Skeletal muscle cell (primary cell): ENCODE data around the gene ENO2.
"Not testable (repeated sequence)": the region's sequence is repeated elsewhere in the genome, so short reads cannot be mapped to it uniquely, and the experiment has no call there.

Source experiments
- DNase-seq: peaks from one replicate; pipeline ENCODE4 v3.0.0-alpha.2; 2010; ENCODE audit warnings: low read depth
- H3K4me3 ChIP-seq: 2 replicates; pipeline ENCODE4 v1.5.1; 2011; ENCODE audit warnings: low read depth, mild to moderate bottlenecking, control low read depth, low read length, moderate library complexity

ENO2 gene

DNA sequence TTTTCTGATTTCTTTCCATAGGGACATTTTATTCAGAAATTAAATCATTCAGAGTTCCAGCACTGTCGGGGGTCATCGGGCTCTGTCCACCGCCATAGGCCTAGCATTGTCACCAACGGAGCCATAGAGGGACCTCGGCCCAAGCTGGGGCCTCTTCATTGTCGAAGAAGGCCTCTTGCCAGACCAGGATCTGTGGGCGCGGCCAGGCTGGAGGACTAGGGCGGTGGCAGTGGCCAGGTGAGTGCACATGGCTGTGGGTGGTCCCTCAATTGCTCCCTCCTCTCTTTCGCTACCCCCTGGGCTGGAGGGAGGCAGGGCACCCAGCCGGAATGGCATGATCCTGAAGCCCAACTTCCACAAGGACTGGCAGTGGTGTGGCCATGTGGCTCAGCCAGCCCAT, 30.7 kb upstream of the ENO2 start:
- DNase-seq = no peak

DNA sequence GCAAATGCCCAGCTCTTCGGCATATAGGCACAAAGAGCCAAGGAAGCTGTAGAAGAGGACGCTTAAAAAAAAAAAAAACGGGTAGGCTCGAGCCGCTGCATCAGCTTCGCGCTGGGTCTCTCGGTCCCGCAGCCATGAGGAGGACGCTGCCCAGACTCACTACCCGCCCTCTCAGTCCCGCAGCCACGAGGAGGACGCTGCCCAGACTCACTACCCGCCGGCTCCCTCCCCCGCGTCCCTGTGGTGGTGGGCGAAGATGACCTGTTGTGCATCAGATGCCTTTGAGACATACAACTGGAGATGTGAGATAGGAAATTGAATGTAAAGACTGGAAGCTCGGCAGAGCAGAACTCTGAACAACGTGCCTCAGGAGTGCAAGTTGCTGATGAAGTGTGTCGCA, 29.8 kb upstream of the ENO2 start:
- no peak overlapping the region for H3K4me3 ChIP-seq
- DNase-seq = no peak

More for the DNA sequence above, 30.7 kb upstream of the ENO2 start:
- H3K4me3 ChIP-seq = no peak overlapping the region

DNA sequence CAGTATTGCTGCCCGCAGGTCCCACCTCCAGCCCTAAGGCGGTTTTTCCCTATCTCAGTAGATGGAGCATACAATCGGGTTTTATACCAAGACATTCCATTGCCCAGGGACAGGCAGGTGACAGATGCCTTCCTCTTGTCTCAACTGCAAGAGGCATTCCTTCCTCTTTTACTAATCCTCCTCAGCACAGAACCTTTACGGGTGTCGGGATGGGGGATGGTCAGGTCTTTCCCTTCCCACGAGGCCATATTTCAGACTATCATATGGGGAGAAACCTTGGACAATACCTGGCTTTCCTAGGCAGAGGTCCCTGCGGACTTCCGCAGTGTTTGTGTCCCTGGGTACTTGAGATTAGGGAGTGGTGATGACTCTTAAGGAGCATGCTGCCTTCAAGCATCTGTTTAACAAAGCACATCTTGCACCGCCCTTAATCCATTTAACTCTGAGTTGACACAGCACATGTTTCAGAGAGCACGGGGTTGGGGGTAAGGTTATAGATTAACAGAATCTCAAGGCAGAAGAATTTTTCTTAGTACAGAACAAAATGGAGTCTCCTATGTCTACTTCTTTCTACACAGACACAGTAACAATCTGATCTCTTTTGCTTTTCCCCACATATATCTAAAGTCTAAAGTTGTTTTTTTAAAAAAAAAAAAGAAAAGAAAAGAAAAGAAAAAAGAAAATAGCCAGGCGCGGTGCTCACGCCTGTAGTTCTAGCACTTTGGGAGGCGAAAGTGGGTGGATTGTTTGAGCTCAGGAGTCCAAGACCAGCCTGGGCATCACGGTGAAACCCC, 28.0 kb upstream of the ENO2 start:
- not testable (repeated sequence) for DNase-seq

DNA sequence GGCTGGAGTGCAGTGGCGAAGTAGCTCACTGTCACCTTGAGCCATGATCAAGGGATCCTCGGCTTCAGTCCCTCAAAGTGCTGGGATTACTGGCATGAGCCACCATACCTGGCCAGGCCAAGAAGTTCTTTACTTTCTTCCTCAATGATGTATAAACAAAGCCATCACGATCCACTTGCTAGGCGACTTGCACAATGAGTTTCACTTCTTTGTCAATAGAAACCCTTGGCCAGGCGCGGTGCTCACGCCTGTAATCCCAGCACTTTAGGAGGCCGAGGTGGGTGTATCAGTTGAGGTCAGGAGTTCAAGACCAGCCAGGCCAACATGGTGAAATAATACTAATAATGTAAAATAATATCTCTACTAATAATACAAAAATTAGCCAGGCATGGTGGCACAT, 26.9 kb upstream of the ENO2 start:
- no peak for DNase-seq
- no peak overlapping the region for H3K4me3 ChIP-seq

More for the DNA sequence above, 28.0 kb upstream of the ENO2 start:
- H3K4me3 ChIP-seq = not testable (repeated sequence)

DNA sequence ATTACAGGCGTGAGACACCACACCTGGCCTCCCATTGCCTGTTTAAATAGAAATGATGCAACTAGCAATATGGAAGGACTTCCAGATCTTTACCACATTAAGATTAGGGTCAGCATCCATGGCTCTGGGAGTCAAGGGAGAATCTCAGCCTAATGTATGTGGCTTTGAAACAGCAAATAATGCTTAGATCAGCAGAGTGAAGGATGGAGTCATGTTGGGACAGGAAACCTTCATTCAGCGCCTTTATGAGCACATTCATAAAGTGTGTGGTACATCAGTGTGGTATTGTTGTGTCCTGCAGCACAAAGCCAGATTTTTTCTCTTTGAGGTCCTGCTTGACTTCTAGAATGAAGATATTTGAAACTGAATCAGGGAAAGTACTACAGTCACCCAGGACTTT, 26.0 kb upstream of the ENO2 start:
- no peak overlapping the region for H3K4me3 ChIP-seq
- DNase-seq = no peak

DNA sequence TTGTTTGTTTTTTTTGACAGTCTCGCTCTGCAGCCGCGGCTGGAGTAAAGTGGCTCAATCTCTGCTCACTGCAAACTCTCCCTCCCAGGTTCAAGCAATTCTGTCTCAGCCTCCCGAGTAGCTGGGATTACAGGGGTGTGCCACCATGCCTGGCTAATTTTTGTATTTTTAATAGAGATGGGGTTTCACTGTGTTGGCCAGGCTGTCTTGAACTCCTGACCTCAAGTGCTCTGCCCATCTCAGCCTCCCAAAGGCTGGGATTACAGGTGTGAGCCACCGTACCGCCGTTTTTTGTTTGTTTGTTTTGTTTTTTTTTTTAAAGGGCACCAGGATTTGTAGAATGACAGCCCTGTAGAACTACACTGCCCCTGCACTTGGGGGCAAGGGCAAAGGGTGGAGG, 25.6 kb upstream of the ENO2 start:
- DNase-seq, H3K4me3 ChIP-seq: not testable (repeated sequence)

DNA sequence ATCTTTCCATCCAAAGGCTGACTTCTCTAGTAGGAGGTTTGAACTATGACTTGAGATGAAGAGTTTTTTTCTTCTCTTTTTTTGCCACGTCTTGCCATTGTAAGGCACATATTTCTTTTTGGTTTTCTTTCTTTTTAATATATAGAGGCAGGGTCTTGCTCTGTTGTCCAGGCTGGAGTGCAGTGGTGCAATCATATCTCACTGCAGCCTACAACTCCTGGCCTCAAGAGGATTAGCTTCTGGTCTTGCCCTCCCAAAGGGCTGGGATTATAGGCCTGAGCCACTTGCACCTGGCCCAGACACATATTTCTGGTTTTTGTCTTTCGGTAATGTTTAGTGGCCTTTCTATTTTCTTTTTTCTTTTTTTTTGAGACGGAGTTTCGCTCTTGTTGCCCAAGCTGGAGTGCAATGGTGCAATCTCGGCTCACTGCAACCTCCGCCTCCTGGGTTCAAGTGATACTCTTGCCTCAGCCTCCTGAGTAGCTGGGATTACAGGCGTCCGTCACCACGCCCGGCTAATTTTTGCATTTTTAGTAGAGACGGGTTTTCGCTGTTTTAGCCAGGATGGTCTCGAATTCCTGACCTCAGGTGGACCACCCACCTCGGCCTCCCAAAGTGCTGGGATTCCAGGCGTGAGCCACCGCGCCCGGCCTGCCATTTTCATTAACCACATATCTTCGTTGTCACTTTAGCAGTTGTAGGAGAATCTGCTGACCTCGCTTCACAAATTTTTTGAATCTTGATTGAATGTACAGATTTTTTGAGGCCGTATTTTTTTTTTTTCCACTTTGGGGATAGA, 24.4 kb upstream of the ENO2 start:
- not testable (repeated sequence) for H3K4me3 ChIP-seq, DNase-seq

DNA sequence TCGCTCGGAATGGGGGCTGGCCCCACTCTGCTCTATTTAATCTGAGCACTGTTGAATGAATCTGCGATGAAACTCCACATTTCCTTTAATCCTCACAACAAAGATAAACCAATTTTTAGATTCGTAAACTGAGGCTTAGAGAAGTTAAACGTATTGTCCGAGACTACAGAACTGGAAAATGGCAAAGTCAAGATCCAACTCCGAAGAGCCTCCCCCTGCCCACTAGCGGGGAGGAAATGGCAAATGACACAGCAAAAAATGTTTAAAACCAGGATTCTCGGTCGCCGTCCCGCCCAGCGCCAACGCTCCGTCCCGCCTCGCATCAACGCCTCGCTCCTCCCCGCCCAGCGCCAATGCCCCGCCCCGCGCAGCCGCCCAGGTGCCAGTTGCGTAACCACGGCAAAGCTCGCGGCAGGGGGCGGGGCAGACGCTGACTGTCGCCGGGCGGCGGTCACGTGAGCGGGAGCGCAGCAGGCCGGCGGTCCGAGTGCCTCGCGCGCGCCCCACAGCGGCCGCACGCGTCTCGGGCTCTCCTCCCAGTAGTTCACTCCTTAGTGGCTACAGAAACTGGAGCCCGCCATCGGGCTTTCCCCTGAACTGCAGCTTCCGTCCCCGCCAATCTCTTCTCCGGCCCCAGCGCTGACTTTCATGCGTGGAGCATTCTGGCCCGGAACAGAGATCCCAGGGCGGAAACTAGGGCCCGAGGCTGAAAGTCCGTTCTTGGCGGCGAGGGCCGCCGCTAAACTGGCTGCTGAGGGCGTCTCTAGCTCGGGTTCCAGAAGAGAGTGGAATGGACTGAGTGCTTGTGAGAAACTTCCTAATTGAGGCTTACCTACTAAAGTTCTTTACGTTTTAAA, 23.4 kb upstream of the ENO2 start:
- peak; percentile 87 for DNase-seq
- peak overlapping the region; percentile 55 for H3K4me3 ChIP-seq

DNA sequence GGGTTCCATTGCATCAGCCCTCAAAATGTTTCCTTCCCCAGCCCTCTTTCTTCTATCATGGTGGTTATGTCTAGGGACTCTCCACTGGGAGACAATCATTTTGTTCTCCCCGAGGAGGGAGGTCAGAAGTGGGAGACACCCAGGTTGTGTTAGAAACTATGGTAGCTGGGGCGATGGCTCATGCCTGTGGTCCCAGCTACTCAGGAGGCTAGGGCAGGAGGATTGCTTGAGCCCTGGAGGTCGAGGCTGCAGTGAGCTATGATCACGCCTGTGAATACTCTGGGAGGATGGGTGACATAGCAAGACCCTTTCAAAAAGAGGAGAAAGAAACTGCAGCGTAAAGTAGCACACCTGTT, 22.8 kb upstream of the ENO2 start:
- peak overlapping the region; percentile 55 for H3K4me3 ChIP-seq
- DNase-seq = no peak

DNA sequence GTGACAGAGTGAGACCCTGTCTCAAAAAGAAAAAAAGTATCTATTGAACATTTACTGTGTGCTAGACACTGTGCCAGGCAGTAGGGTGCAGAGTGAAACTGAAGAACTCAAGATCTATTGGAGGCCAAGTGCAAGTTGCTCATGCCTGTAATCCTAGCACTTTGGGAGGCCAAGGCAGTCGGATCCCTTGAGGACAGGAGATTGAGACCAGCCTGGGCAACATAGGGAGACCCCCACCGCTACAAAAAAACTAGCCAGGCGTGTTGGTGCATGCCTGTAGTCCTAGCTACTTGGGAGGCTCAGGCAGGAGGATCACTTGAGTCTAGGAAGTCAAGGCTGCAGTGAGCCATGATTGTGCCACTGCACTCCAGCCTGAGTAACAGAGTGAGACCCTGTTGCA, 21.7 kb upstream of the ENO2 start:
- H3K4me3 ChIP-seq, DNase-seq: not testable (repeated sequence)

DNA sequence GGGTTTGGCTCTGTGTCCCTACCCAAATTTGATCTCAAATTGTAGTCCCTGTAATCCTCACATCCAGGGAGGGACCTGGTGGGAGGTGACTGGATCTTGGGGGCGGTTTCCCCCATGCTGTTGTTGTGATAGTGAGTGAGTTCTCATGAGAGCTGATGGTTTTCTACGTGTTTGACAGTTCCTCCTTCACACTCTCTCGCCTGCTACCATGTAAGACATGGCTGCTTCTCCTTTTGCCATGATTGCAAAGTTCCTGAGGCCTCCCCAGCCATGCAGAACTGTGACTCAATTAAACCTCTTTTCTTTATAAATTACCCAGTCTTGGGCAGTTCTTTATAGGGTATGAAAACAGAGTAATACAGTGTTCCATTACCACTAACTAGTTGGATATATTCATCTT, 20.1 kb upstream of the ENO2 start:
- H3K4me3 ChIP-seq = no peak overlapping the region
- DNase-seq = no peak

DNA sequence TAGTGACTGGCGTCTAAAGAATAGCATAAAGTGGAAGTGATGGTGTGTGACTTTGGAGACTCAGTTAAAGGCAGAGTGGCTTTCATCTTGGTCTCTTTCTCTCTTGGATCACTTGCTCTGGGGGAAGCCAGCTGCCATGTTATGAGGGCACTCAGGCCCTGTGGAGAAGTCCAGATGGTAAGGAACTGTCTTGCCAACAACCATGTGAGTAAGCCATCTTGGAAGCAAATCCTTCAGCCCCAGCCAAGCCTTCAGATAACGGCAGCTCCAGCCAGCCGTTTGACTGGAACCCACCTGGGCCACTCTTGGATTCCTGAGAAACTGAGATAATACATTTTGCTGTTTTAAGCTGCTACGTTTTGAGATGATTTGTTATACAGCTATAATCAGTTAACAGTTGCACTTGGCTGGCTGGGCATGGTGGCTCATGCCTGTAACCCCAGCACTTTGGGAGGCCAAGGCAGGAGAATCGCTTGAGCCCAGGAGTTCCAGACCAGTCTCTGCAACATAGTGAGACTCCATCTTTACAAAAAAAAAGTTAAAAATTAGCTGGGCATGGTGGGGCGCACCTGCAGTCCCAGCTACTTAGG, 17.4 kb upstream of the ENO2 start:
- no peak overlapping the region for H3K4me3 ChIP-seq
- no peak for DNase-seq

DNA sequence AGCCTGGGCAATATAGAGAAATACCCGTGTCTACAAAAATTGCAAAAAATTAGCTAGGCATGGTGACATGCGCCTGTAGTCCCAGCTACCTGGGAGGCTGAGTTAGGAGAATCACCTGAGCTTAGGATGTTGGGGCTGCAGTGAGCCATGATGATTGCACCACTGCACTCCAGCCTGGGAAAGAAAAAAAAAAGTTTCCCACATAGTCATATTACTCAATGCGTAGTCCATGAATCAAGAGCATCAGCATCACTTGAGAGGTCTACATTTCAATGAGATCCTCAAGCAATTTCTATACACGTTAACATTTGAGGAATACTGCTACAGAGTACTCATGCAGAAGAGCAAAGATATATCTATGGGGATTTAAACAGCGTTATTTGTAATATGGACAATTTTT, 15.0 kb upstream of the ENO2 start:
- no peak for DNase-seq

DNA sequence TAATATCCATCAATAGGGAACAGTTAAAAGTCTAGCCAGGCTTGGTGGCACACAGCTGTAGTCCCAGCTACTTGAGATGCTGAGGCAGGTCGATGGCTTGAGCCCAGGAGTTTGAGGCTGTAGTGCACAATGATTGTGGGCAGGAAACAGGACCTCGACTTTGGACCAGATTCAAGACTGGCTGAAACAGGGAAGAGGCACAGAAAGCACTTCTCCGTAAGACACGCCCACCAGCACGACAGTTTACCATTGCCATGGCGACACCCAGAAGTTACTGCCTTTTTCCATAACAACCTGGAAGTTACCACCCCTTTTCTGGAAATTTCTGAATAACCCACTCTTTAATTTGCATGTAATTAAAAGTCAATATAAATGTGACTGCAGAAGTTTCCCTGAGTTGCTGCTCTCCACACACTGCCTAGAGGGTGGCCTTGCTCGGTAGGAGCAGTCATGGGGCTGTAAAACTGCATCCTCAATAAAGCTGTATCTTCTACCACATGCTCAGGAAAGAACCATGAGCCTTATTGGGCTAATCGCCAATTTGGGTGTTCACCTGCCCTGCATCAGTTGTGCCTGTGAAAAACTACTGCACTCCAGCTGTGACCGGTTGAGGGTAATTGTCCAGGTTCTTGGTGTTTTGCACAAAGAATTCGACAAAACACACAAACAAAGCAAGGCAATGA, 14.4 kb upstream of the ENO2 start:
- no peak for DNase-seq
- no peak overlapping the region for H3K4me3 ChIP-seq

More for the DNA sequence above, 15.0 kb upstream of the ENO2 start:
- no peak overlapping the region for H3K4me3 ChIP-seq

DNA sequence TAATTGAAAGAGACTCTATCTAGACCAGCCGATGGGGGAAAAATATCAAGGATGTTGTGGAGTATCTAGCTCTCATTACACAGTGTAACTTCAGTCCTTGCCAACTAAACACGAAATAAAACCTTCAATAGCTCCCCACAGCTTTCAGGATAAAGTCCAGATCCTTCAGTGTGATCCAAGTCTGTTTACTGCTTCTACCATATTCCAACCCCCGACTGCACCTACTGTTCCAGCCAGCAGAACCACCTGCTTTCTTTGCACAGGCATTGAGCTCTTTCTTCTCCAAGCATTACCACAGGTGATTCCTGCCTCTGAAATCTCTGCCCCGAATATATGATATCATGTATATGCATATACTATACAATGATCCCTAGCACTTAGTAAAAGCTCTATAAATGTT, 11.9 kb upstream of the ENO2 start:
- no peak overlapping the region for H3K4me3 ChIP-seq
- no peak for DNase-seq

DNA sequence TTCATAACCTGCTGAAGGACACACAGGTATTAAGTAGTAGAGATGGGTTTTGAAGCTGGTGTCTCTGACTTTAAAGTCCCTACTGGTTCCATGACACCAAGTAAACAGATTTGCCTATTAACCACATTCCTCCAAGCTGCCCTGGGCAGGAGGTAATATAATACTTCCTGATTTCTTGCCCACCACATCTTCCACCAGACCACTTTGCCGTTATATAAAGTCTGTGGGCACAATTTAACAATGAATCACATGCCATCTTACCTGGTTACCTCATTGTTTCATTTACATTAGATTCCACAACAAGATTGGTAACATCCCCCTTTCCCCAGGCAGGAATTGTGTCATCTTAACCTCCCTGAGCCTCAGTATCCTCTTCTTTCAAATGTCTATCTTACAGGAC, 10.7 kb upstream of the ENO2 start:
- no peak overlapping the region for H3K4me3 ChIP-seq
- DNase-seq = no peak

DNA sequence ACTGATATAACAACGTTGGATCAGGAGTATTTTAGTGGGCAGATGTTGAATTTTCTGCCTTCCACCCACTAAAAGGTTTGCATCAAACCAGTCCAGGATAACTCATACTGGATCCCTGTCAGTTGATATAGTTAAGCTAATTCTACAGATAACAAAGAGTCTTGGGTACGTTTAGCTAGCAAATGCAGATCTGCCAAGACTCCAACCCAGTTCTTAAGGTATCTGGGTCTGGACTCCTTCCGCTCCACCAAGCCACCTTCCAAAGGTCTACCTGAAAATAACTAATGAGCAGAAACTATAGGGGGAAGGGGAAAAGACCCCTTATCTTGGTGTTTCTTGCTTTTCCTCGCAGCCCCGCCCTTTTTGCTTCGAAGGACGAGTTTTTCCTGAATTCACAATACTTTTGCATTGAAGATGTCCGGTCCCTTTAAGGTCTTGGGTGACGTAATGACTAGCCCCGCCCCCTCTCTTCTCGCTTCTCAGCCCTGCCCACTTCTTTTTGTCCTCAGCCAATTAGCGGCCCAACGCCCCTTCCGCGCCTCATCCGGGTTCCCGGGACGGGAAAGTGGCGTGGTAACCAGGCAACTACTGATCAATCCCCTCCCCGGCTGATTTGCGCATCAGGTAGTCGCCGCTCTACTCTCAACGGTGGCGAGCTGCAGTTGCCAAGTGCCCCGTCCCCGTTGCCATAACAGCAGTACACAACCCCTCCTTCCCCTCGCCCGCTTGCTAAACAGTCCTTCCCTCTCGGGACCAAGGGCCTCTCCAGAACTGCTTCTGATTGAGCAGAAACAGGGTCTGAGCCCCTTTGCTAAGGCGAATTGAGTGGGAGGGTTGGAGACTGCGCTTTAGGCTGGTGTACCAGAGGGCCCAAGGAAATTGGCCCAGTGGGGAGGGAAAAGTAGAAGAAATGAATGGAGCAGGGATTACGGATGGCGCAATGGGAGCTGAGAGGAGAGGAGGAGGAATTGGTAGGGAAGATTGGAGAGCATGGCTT, 9.8 kb upstream of the ENO2 start, which contains the start of gene LRRC23:
Gene LRRC23, plus strand, starts transcription at position 543 of the 997 bp plus-strand sequence. CDS start 812 bp downstream, outside the sequence.
- peak within 1 kb of the TSS; percentile 80 for H3K4me3 ChIP-seq
- peak; percentile 81 for DNase-seq
